Progenitor cell of endocrine pancreas (in vitro differentiated cells): ENCODE measurements around the gene CHML. TPM values are rescaled to one million over a fixed set of nuclear protein-coding genes. Genes with fewer than 3 reads are reported as not detected.

Source experiments
- DNase-seq: peaks from one replicate; pipeline ENCODE4 v3.0.0; 2021; ENCODE audit warnings: low spot score; ENCODE audit not compliant: unreplicated experiment
- H3K27ac Mint-ChIP-seq: 2 replicates; pipeline ENCODE4 v1.8.0; 2021; ENCODE audit warnings: mild to moderate bottlenecking, moderate library complexity, mixed read lengths
- H3K27me3 Mint-ChIP-seq: 2 replicates; pipeline ENCODE4 v1.8.0; 2021; ENCODE audit warnings: mixed read lengths
- H3K36me3 Mint-ChIP-seq: 2 replicates; pipeline ENCODE4 v1.8.0; 2022; ENCODE audit warnings: mixed read lengths; ENCODE audit not compliant: insufficient read depth
- H3K4me1 Mint-ChIP-seq: 2 replicates; pipeline ENCODE4 v1.8.0; 2021; ENCODE audit warnings: low read depth, mixed read lengths
- H3K4me3 Mint-ChIP-seq: 2 replicates; pipeline ENCODE4 v1.8.0; 2021; ENCODE audit warnings: low read depth, mild to moderate bottlenecking, moderate library complexity, mixed read lengths
- H3K9me3 Mint-ChIP-seq: 2 replicates; pipeline ENCODE4 v1.8.0; 2021; ENCODE audit warnings: low read depth, mixed read lengths
- CTCF ChIP-seq: fragments of 200-600 bp; sonication (generic); IDR thresholded peaks from one replicate; pipeline ENCODE4 v1.5.0; 2021; ENCODE audit warnings: antibody characterized with exemption, mild to moderate bottlenecking; ENCODE audit not compliant: unreplicated experiment
- total RNA-seq: library from RNA; stranded (reverse); gene quantifications from 2 replicates; pipeline ENCODE4 v1.2.1, GENCODE V29; 2021

The CHML gene
- total RNA-seq, 1 donor from 2014 or later = 19.9 TPM

GRCh38 chr1:241630899-241631298, 9.3 kb downstream of the CHML start:
- Mint-ChIP-seq H3K9me3 (peaks cover 7% of the 10 kb centered on the region), H3K36me3 (peaks cover 18% of the 10 kb centered on the region), H3K4me3 (no peak overlapping the region), H3K4me1 (peaks cover 8% of the 10 kb centered on the region), H3K27ac (no peak overlapping the region), H3K27me3 (no peaks in the 10 kb centered on the region)
- no peak for TF ChIP-seq CTCF
- DNase-seq = no peak

GRCh38 chr1:241630476-241630875, 9.7 kb downstream of the CHML start:
- TF ChIP-seq CTCF = no peak
- peaks cover 7% of the 10 kb centered on the region for H3K9me3 Mint-ChIP-seq
- no peak overlapping the region for H3K4me3 Mint-ChIP-seq
- no peak for DNase-seq
- H3K27me3 Mint-ChIP-seq = no peaks in the 10 kb centered on the region
- H3K27ac Mint-ChIP-seq = no peak overlapping the region
- H3K36me3 Mint-ChIP-seq = peaks cover 16% of the 10 kb centered on the region
- H3K4me1 Mint-ChIP-seq = peaks cover 8% of the 10 kb centered on the region

- DNase-seq = no peak
- Mint-ChIP-seq H3K27me3 (no peaks in the 10 kb centered on the region), H3K9me3 (peaks cover 2% of the 10 kb centered on the region), H3K4me1 (peaks cover 8% of the 10 kb centered on the region), H3K36me3 (peaks cover 11% of the 10 kb centered on the region), H3K4me3 (no peak overlapping the region), H3K27ac (no peak overlapping the region)
- no peak for TF ChIP-seq CTCF
These were observed 10.2 kb downstream of the CHML start for GRCh38 chr1:241630005-241630404.

- no peaks in the 10 kb centered on the region for H3K27me3 Mint-ChIP-seq
- peaks cover 8% of the 10 kb centered on the region for H3K4me1 Mint-ChIP-seq
- no peak for DNase-seq
- peaks cover 3% of the 10 kb centered on the region for H3K36me3 Mint-ChIP-seq
- H3K9me3 Mint-ChIP-seq = no peaks in the 10 kb centered on the region
- TF ChIP-seq CTCF = peak; percentile 69
- H3K27ac Mint-ChIP-seq = no peak overlapping the region
- no peak overlapping the region for H3K4me3 Mint-ChIP-seq
These were observed 12.5 kb downstream of the CHML start for GRCh38 chr1:241627453-241628259.

- no peak for DNase-seq
- no peaks in the 10 kb centered on the region for H3K9me3 Mint-ChIP-seq
These were observed 15.2 kb downstream of the CHML start for GRCh38 chr1:241624935-241625334.

More at GRCh38 chr1:241624935-241625334, 15.2 kb downstream of the CHML start:
- Mint-ChIP-seq H3K27me3 (no peaks in the 10 kb centered on the region), H3K4me3 (no peak overlapping the region), H3K36me3 (peaks cover 5% of the 10 kb centered on the region), H3K4me1 (peaks cover 2% of the 10 kb centered on the region), H3K27ac (no peak overlapping the region)
- no peak for TF ChIP-seq CTCF
